ENCODE measurements around the gene GABBR2. TPM values are rescaled to one million over a fixed set of nuclear protein-coding genes. Genes with fewer than 3 reads are reported as not detected.

The GABBR2 gene
- polyA plus RNA-seq, 1 of the 3 experiments (the other 2 are of a cell fraction): not detected

DNA sequence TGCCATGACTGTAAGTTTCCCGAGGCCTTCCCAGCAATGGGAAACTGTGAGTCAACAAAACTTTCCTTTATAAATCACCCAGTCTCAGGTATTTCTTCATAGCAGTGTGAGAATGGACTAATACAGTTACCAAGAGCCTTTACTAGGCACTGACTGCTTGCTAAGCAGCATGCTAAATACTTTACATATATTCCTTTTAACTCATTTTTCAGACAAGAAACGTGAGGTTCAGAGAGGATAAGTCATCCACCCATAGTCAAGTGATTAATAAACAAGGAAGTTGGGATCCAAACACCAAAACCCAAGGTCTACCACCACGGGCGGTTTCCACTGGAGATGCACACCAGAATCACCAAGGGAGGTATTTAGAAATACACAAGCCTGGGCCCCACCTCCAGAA, 50.8 kb downstream of the GABBR2 start (continued):
- no peak for TF ChIP-seq EP300 (IDR thresholded peaks at IDR 0.05; ENCODE audit: borderline replicate concordance in 1 of 2, low read depth in 1 of 2, low read length in 1 of 2)
- no peak for TF ChIP-seq PBX3 (IDR thresholded peaks at IDR 0.05)
- TF ChIP-seq EZH2phosphoT487 (IDR thresholded peaks at IDR 0.05; ENCODE audit: borderline replicate concordance, low read depth): no peak
- TF ChIP-seq RFX5 (IDR thresholded peaks at IDR 0.05; ENCODE audit: low read length): no peak

- no peak overlapping the region for H3K9ac ChIP-seq
- WGBS (ENCODE audit: low lambda C conversion rate): 53% methylated on average over 2 of the region's 2 CpGs
- H2AFZ ChIP-seq (ENCODE audit: low read depth): no peak overlapping the region
- no peak overlapping the region for H3K4me3 ChIP-seq (ENCODE audit: low read depth in 2 of 2, low read length in 1 of 2)
- no peaks in the 10 kb centered on the region for H3K9me2 ChIP-seq
- no peaks in the 10 kb centered on the region for H3K4me1 ChIP-seq (ENCODE audit: control insufficient read depth in 1 of 2, insufficient read depth in 2 of 2, low read depth in 1 of 2, low read length in 1 of 2)
- CTCF ChIA-PET: no interaction called here
- H4K20me1 ChIP-seq (ENCODE audit: insufficient read depth): no peaks in the 10 kb centered on the region
- no peak for DNase-seq
- TF ChIP-seq EP300 (IDR thresholded peaks at IDR 0.05; ENCODE audit: borderline replicate concordance in 1 of 2, low read depth in 1 of 2, low read length in 1 of 2) (no peak), CHD2 (IDR thresholded peaks at IDR 0.05; ENCODE audit: low read length, partially characterized antibody) (no peak), GATA2 (CRISPR knock-in tag; IDR thresholded peaks at IDR 0.05) (no peak), FOXM1 (IDR thresholded peaks at IDR 0.05; ENCODE audit: low read depth) (no peak), NRF1 (IDR thresholded peaks at IDR 0.05; ENCODE audit: low read depth, low read length) (no peak), EZH2phosphoT487 (IDR thresholded peaks at IDR 0.05; ENCODE audit: borderline replicate concordance, low read depth) (no peak), SIN3A (IDR thresholded peaks at IDR 0.05; ENCODE audit: borderline replicate concordance, low read depth, low read length) (no peak), RAD21 (IDR thresholded peaks at IDR 0.05; ENCODE audit: low read length) (no peak), ELF1 (IDR thresholded peaks at IDR 0.05) (no peak), CTCF (IDR thresholded peaks at IDR 0.05) (no peak), JUND (IDR thresholded peaks at IDR 0.05) (no peak), USF2 (IDR thresholded peaks at IDR 0.05; ENCODE audit: borderline replicate concordance, low read depth, low read length) (no peak), TCF12 (IDR thresholded peaks at IDR 0.05) (no peak), TAF1 (IDR thresholded peaks at IDR 0.05; ENCODE audit: borderline replicate concordance, low read depth, low read length) (no peak), IRF3 (IDR thresholded peaks at IDR 0.05; ENCODE audit: low read depth, low read length) (no peak), ZBTB33 (IDR thresholded peaks at IDR 0.05; ENCODE audit: borderline replicate concordance, low read depth) (no peak), FOXJ3 (CRISPR knock-in tag; IDR thresholded peaks at IDR 0.05) (no peak), FOSL2 (IDR thresholded peaks at IDR 0.05; ENCODE audit: borderline replicate concordance, low read depth) (no peak), PBX3 (IDR thresholded peaks at IDR 0.05) (no peak)
- no peak overlapping the region for H3K27ac ChIP-seq (ENCODE audit: low read depth in 2 of 2, low read length in 1 of 2)
- H3K9me3 ChIP-seq: no peaks in the 10 kb centered on the region
- H3K79me2 ChIP-seq (ENCODE audit: insufficient read depth): no peaks in the 10 kb centered on the region
- POLR2A ChIA-PET: no interaction called here
- H3K36me3 ChIP-seq (replicated peaks in 1 of 2; ENCODE audit: control insufficient read depth in 1 of 2, insufficient read depth in 2 of 2, low read length in 1 of 2): no peaks in the 10 kb centered on the region
- no peaks in the 10 kb centered on the region for H3F3A ChIP-seq (replicated peaks; ENCODE audit: insufficient read depth)
- peaks cover 18% of the 10 kb centered on the region; the same call in 1 of the 2 replicates for H3K27me3 ChIP-seq (ENCODE audit: insufficient read depth)
- no peak overlapping the region for H3K4me2 ChIP-seq
Observed at GRCh38 chr9:98656511-98656910, 52.2 kb downstream of the GABBR2 start.
